Ovary (tissue), 3 donors: ENCODE results near the gene HECTD4.

Source experiments
- CTCF ChIP-seq, 3 donors: fragments of 450-650 bp in 2 of 3; fragments of 200-600 bp in 1 of 3; IDR thresholded peaks; one replicate each; pipeline versions ENCODE4 v1.5.1 to v1.8.0; 2016 to 2022; ENCODE audit warnings: antibody characterized with exemption in 3 of 3, mild to moderate bottlenecking in 1 of 3
- EP300 ChIP-seq: sonication (generic); formaldehyde crosslinking; IDR thresholded peaks from one replicate; pipeline ENCODE4 v1.6.1; 2017; ENCODE audit warnings: antibody characterized with exemption
- POLR2A ChIP-seq: fragments of 450-650 bp; IDR thresholded peaks from one replicate; pipeline ENCODE4 v1.6.1; 2017; ENCODE audit warnings: antibody characterized with exemption, mild to moderate bottlenecking, moderate library complexity
- donor health status: DM: no; HTN: no; CAD: no.

GRCh38 chr12:112170971-112171596 lies 211.1 kb downstream of the HECTD4 start:
- no peak for TF ChIP-seq CTCF (IDR thresholded peaks at IDR 0.05)
- TF ChIP-seq EP300: no peak
- TF ChIP-seq POLR2A: no peak
